ENCODE results near the gene TMEM187. TPM values are rescaled to one million over a fixed set of nuclear protein-coding genes. Genes with fewer than 3 reads are reported as not detected.
"Not testable (repeated sequence)": the region's sequence is repeated elsewhere in the genome, so short reads cannot be mapped to it uniquely, and the experiment has no call there.

Gene TMEM187
- total RNA-seq, 1 donor from 2014 or later: 5.3 TPM

DNA sequence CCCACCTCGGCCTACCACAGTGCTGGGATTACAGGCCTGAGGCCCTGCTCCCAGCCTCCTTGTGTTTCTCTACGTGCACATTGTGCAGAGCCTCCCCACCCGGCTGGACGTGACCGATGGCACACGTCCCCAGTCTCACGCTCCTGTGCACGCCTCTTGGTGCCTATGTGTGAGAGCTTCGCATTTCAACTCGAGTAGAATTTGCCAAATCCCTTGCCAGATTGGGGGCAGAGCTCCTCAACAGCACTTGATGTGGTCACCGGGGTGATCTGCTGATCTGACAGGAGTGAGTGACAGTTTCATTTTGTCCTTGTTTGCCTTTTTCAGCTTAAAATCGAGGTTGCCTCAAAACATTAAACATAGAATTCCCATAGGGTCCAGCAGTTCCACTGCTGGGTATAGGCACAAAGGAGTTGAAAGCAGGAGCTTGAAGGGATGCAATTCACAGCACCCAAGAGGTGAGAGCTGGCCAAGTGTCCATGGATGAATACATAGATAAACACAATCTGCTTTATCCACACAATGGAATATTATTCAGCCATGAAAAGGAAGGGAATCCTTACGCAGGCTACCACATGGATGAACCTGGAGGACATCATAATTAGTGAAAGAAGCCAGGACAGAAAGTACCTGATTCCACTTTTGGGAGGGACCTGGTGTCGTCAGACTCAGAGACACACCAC lies 17.6 kb downstream of the TMEM187 start:
- no peak for DNase-seq (ENCODE audit: low read depth)
- H3K36me3 ChIP-seq (ENCODE audit: control insufficient read depth, insufficient read depth, low read length): no peaks in the 10 kb centered on the region
- no peaks in the 10 kb centered on the region for H3K27me3 ChIP-seq (ENCODE audit: control insufficient read depth, insufficient read depth, low read length)
- TF ChIP-seq, protein P1, sequence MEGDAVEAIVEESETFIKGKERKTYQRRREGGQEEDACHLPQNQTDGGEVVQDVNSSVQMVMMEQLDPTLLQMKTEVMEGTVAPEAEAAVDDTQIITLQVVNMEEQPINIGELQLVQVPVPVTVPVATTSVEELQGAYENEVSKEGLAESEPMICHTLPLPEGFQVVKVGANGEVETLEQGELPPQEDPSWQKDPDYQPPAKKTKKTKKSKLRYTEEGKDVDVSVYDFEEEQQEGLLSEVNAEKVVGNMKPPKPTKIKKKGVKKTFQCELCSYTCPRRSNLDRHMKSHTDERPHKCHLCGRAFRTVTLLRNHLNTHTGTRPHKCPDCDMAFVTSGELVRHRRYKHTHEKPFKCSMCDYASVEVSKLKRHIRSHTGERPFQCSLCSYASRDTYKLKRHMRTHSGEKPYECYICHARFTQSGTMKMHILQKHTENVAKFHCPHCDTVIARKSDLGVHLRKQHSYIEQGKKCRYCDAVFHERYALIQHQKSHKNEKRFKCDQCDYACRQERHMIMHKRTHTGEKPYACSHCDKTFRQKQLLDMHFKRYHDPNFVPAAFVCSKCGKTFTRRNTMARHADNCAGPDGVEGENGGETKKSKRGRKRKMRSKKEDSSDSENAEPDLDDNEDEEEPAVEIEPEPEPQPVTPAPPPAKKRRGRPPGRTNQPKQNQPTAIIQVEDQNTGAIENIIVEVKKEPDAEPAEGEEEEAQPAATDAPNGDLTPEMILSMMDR (IDR thresholded peaks at IDR 0.05; ENCODE audit: insufficient read depth, low read length, severe bottlenecking): no peak
- H3K4me3 ChIP-seq (ENCODE audit: low read depth, low read length): no peak overlapping the region
- no peak for FAIRE-seq

DNA sequence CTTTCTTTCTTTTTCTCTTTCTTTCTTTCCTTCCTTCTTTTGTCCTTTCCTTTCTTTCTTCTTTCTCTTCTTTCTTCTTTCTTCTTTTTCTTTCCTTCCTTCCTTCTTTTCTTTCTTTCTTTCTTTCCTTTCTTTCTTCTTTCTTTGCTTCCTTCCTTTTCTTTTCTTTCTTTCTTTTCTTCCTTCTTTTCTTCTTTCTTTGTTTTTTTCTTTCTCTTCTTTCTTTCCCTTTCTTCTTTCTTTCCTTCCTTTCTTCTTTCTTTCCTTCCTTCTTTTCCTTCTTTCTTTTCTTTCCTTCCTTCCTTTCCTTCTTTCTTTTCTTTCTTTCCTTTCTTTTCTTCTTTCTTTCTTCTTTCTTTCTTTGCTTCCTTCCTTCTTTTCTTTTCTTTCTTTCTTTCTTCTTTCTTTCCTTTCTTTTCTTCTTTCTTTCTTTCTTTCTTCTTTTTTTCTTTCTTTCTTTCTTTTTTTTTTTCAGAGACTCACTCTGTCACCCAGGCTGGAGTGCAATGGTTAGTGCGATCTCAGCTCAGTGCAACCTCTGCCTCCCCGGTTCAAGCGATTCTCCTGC lies 18.5 kb downstream of the TMEM187 start:
- H3K36me3 ChIP-seq (ENCODE audit: control insufficient read depth, insufficient read depth, low read length): no peaks in the 10 kb centered on the region
- TF ChIP-seq, protein P1 (IDR thresholded peaks at IDR 0.05; ENCODE audit: insufficient read depth, low read length, severe bottlenecking): no peak
- DNase-seq (ENCODE audit: low read depth) (no peak), FAIRE-seq (no peak)
- H3K27me3 ChIP-seq (ENCODE audit: control insufficient read depth, insufficient read depth, low read length): no peaks in the 10 kb centered on the region
- H3K4me3 ChIP-seq (ENCODE audit: low read depth, low read length): no peak overlapping the region

GRCh38 chrX:153992180-153992579 lies 19.6 kb downstream of the TMEM187 start:
- Histone ChIP-seq H3K27me3 (ENCODE audit: control insufficient read depth, insufficient read depth, low read length) (no peaks in the 10 kb centered on the region), H3K36me3 (ENCODE audit: control insufficient read depth, insufficient read depth, low read length) (no peaks in the 10 kb centered on the region), H3K4me3 (ENCODE audit: low read depth, low read length) (no peak overlapping the region)
- DNase-seq (ENCODE audit: low read depth): no peak
- no peak for FAIRE-seq
- TF ChIP-seq, protein P1 (IDR thresholded peaks at IDR 0.05; ENCODE audit: insufficient read depth, low read length, severe bottlenecking): no peak

DNA sequence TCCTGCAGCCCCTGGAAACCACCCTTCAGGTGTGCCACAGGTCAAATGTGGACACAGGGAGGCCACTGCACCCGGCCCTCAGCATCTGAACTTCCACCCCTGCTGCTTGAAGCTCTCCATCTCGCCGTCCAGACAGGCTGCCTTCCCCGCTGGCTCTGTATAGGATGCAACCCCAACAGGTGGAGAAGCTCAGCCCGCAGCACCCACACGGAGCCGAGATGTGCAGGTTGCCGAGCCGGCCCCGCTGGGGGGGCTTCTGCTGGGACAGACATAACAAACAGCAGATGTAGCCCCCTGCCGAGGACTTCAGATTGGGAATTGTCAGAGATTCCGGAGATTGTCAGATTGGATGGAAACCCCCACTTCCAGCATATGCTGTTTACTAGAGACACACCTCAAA lies 20.5 kb downstream of the TMEM187 start:
- H3K36me3 ChIP-seq (ENCODE audit: control insufficient read depth, insufficient read depth, low read length): no peaks in the 10 kb centered on the region
- DNase-seq (ENCODE audit: low read depth) (no peak), FAIRE-seq (no peak)
- H3K4me3 ChIP-seq (ENCODE audit: low read depth, low read length): no peak overlapping the region
- no peaks in the 10 kb centered on the region for H3K27me3 ChIP-seq (ENCODE audit: control insufficient read depth, insufficient read depth, low read length)
- TF ChIP-seq, protein P1 (IDR thresholded peaks at IDR 0.05; ENCODE audit: insufficient read depth, low read length, severe bottlenecking): no peak

DNA sequence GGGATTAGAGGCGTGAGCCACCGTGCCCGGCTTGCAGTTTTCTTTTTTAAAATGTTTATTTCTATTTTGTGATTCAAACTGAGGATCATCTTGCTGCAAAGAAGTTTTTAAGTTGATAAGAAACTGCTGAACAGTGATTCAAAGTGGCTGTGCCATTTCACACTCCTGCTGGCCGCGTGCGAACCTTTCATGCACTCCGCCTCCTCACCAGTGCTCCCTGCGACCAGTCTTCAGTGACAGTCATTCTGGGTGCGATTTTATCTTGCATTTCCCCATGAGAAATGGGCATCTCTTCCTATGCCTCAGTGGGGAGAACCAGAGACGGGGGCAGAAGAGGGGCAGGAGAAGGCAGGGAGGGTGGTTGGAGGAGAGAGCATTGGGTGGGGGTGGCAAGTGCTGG lies 21.4 kb downstream of the TMEM187 start:
- TF ChIP-seq, protein P1 (IDR thresholded peaks at IDR 0.05; ENCODE audit: insufficient read depth, low read length, severe bottlenecking): no peak

DNA sequence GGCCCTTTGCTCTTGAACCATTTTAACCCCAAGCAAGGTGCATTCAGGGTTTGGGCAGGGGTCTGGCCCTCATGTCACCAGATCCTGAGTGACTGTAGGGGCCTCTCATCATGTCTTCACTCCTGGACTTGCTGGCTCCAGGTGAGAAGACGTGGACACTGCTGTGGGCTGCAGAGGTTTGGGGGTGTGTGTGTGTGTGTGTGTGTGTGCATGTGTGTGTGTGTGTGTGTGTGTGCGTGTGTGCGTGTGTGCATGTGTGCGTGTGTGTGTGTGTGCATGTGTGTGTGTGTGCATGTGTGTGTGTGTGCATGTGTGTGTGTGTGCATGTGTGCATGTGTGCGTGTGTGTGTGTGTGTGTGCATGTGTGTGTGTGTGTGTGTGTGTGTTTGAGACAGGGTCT lies 21.8 kb downstream of the TMEM187 start:
- H3K36me3 ChIP-seq (ENCODE audit: control insufficient read depth, insufficient read depth, low read length); FAIRE-seq; H3K4me3 ChIP-seq (ENCODE audit: low read depth, low read length); DNase-seq (ENCODE audit: low read depth); H3K27me3 ChIP-seq (ENCODE audit: control insufficient read depth, insufficient read depth, low read length): not testable (repeated sequence)

More for the DNA sequence above, 21.4 kb downstream of the TMEM187 start:
- no peaks in the 10 kb centered on the region for H3K36me3 ChIP-seq (ENCODE audit: control insufficient read depth, insufficient read depth, low read length)
- H3K27me3 ChIP-seq (ENCODE audit: control insufficient read depth, insufficient read depth, low read length): no peaks in the 10 kb centered on the region
- DNase-seq (ENCODE audit: low read depth): no peak
- no peak overlapping the region for H3K4me3 ChIP-seq (ENCODE audit: low read depth, low read length)
- FAIRE-seq: no peak

Measured in bronchial epithelial cell (primary cell).